ENCODE results near the gene ITPR2. TPM values are rescaled to one million over a fixed set of nuclear protein-coding genes. Genes with fewer than 3 reads are reported as not detected.

Gene ITPR2
- total RNA-seq, 4 donors from 2014 or later: 32.6 to 49.8 (median 39.9) TPM

DNA sequence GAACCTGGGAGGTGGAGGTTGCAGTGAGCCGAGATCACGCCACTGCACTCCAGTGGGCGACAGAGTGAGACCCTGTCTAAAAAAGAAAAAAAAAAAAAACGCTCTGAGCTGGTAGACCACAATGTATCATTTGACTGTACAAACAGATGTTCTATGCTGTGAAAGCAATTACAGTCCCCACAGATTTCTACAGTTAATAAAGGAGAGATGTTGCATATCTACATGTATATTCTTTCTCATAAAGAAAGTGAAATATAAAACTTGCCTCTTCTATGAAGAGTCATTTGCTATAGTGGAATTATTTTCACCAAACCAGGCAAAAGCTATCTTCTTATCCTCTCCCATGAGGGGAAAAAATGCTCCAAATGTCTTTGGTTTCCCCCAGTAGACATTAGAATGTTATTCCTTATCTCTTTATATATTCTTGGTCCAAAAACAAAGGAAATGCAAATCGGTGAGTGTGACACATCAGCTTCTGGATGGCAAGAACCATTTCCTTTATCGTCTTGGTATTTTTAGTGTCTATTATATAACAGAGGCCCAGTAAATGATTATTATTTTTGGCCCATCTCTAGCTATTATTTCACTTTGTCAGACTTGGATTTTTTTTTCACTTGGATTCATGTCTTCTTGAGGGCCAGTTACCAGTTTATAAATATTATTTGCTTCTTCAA is 407.3 kb downstream of the ITPR2 start:
- Histone ChIP-seq H3K27ac (no peak overlapping the region), H3K36me3 (no peaks in the 10 kb centered on the region), H3K4me3 (no peak overlapping the region), H3K9me3 (no peaks in the 10 kb centered on the region), H3K4me1 (peaks cover 0 to 3% (median 1%) of the 10 kb centered on the region in 4 donors), H3K27me3 (no peaks in the 10 kb centered on the region)
- WGBS, 2 donors: 64 to 65% methylated on average over 6 of the region's 6 CpGs
- TF ChIP-seq POLR2A (IDR thresholded peaks at IDR 0.05): no peak
- TF ChIP-seq EP300 (IDR thresholded peaks at IDR 0.05): no peak
- TF ChIP-seq, protein P1, sequence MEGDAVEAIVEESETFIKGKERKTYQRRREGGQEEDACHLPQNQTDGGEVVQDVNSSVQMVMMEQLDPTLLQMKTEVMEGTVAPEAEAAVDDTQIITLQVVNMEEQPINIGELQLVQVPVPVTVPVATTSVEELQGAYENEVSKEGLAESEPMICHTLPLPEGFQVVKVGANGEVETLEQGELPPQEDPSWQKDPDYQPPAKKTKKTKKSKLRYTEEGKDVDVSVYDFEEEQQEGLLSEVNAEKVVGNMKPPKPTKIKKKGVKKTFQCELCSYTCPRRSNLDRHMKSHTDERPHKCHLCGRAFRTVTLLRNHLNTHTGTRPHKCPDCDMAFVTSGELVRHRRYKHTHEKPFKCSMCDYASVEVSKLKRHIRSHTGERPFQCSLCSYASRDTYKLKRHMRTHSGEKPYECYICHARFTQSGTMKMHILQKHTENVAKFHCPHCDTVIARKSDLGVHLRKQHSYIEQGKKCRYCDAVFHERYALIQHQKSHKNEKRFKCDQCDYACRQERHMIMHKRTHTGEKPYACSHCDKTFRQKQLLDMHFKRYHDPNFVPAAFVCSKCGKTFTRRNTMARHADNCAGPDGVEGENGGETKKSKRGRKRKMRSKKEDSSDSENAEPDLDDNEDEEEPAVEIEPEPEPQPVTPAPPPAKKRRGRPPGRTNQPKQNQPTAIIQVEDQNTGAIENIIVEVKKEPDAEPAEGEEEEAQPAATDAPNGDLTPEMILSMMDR (IDR thresholded peaks at IDR 0.05): no peak
- no peak for DNase-seq (ENCODE audit: low spot score in 2 of 2)

DNA sequence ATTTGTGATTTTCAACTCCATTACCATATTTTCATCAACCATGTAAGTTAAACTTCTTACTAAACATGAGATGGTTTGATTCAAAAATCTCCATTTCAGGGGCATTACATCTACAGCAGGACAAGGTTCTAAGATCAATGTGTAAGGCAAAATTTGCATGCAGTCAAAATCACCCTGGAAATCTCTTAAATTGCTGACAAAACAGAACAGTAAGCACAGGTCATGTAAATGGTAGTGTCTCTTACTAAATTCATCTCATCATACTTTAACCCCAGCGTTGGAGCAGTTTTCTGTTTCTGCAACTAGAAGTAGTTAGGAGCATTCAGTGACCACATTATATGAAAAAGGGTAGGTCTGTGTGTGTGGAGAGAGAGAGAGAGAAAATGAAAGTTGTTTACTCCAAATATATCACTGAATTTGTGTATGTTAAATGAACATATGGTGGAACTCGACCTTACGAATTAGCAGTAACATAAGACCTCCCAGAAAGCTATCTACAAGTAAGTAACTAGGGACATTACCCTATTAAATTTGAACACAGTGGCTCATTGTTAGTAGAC is 410.1 kb downstream of the ITPR2 start:
- Histone ChIP-seq H3K4me3 (no peak overlapping the region), H3K4me1 (peaks cover 0 to 3% (median 1%) of the 10 kb centered on the region in 4 donors), H3K36me3 (peaks cover 0 to 5% (median 0%) of the 10 kb centered on the region in 3 donors), H3K27me3 (no peaks in the 10 kb centered on the region), H3K9me3 (no peaks in the 10 kb centered on the region), H3K27ac (no peak overlapping the region)
- no peak for DNase-seq (ENCODE audit: low spot score in 2 of 2)
- TF ChIP-seq EP300 (IDR thresholded peaks at IDR 0.05) (no peak), POLR2A (IDR thresholded peaks at IDR 0.05) (no peak)
- TF ChIP-seq, protein P1 (IDR thresholded peaks at IDR 0.05): no peak
- 48 to 65% methylated on average over 3 of the region's 3 CpGs for WGBS, 2 donors

DNA sequence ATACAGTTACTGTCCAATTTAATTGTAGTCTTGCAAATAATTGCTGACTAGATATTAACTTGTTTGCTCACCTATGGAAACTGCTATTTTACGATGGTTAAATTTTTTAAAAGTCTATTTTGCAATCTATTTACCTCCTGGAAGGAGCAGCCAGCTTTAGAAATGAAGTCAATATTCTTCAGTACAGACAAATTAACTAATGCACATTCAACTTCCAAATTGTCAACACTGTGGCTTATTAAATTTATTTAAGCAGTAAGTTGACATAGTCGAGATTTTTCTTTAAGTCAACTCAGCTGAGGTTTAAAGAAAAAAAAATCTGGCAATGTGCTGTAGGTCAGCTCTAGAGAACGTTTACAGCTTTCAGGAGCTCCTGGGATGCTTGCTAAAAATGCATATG is 416.4 kb downstream of the ITPR2 start:
- WGBS, 2 donors: 72 to 81% methylated on average over 3 of the region's 3 CpGs
- no peaks in the 10 kb centered on the region for H3K9me3 ChIP-seq
- H3K4me1 ChIP-seq: no peaks in the 10 kb centered on the region
- H3K36me3 ChIP-seq: peaks cover 0 to 6% (median 0%) of the 10 kb centered on the region in 3 donors
- no peaks in the 10 kb centered on the region for H3K27me3 ChIP-seq
- no peak overlapping the region for H3K27ac ChIP-seq
- DNase-seq (ENCODE audit: low spot score in 2 of 2): no peak
- TF ChIP-seq POLR2A (IDR thresholded peaks at IDR 0.05): no peak
- TF ChIP-seq EP300 (IDR thresholded peaks at IDR 0.05): no peak
- TF ChIP-seq, protein P1 (IDR thresholded peaks at IDR 0.05): no peak
- H3K4me3 ChIP-seq: no peak overlapping the region

DNA sequence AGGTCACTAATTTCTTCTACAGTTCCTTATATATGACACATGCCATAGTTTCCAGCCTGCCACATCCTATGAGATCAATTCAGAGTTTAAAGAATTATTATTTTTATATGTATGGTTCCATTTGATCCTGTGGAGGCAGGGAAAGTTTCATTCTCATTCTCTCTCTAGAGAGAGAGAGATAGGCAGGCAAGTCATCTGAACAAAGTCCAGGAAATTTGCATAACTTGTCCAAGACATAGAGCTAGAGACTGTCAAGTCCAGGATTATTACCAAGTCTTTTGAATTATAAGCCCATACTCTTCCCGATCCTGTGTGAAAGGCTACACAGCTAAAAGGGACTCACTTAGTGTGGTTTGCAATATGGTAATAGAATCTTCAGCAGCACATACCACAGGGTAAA is 422.3 kb downstream of the ITPR2 start:
- WGBS, 2 donors: 97 to 100% methylated on average over 1 of the region's 1 CpG
- TF ChIP-seq, protein P1 (IDR thresholded peaks at IDR 0.05): no peak
- TF ChIP-seq POLR2A (IDR thresholded peaks at IDR 0.05) (no peak), EP300 (IDR thresholded peaks at IDR 0.05) (no peak)
- Histone ChIP-seq H3K9me3 (no peaks in the 10 kb centered on the region), H3K4me3 (no peak overlapping the region), H3K27me3 (no peaks in the 10 kb centered on the region), H3K4me1 (no peaks in the 10 kb centered on the region), H3K27ac (no peak overlapping the region), H3K36me3 (peaks cover 0 to 13% (median 0%) of the 10 kb centered on the region in 3 donors)
- no peak for DNase-seq (ENCODE audit: low spot score in 2 of 2)

DNA sequence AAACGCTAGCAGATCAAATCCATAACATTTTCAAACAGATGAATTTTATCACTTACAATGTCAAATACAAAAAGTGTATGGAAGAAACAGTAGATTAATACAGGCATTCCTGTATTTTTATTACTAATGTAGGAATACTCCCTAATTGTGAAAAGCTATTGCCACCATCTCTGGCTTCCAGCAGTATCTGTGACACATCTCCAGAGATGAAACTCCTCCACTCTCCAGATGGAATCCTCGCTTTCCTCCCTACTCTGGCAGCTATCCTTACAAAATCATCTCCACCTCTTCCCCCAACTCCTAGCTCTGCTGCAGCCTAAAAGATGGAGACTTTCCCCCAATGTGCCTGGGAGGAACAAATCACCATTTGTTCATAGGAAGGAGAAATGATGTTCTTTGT is 426.2 kb downstream of the ITPR2 start:
- Histone ChIP-seq H3K4me1 (no peaks in the 10 kb centered on the region), H3K4me3 (no peak overlapping the region), H3K27ac (no peak overlapping the region), H3K27me3 (no peaks in the 10 kb centered on the region), H3K9me3 (no peaks in the 10 kb centered on the region), H3K36me3 (peaks cover 0 to 19% (median 0%) of the 10 kb centered on the region in 3 donors)
- WGBS, 2 donors: 89 to 93% methylated on average over 2 of the region's 2 CpGs
- no peak for DNase-seq (ENCODE audit: low spot score in 2 of 2)
- TF ChIP-seq, protein P1 (IDR thresholded peaks at IDR 0.05): no peak
- no peak for TF ChIP-seq POLR2A (IDR thresholded peaks at IDR 0.05)
- no peak for TF ChIP-seq EP300 (IDR thresholded peaks at IDR 0.05)

Measured in tibial nerve (tissue), 4 donors.